Measurements from ENCODE around the gene CLDN9.

The CLDN9 gene

GRCh38 chr16:2971985-2972784 lies 40.5 kb upstream of the CLDN9 start:
- TF ChIP-seq FOXP2 (optimal IDR thresholded peaks at IDR 0.05; ENCODE audit: borderline replicate concordance, extremely low read depth, extremely low read length, insufficient read depth): no peak
- no peak; the same call in 1 of the 2 replicates for TF ChIP-seq POLR2AphosphoS5 (IDR thresholded peaks at IDR 0.05; ENCODE audit: low read depth, low read length)
- TF ChIP-seq REST (IDR thresholded peaks at IDR 0.05; ENCODE audit: insufficient read depth in 1 of 2, low read depth in 2 of 2, low read length in 2 of 2): no peak
- no peak for TF ChIP-seq SIN3A (IDR thresholded peaks at IDR 0.05; ENCODE audit: borderline replicate concordance, insufficient read depth, low read length)
- TF ChIP-seq TAF1 (IDR thresholded peaks at IDR 0.05; ENCODE audit: borderline replicate concordance, insufficient read depth, low read length): no peak

- TF ChIP-seq REST (IDR thresholded peaks at IDR 0.05; ENCODE audit: insufficient read depth in 1 of 2, low read depth in 2 of 2, low read length in 2 of 2): 0 out of 4 replicates have a peak, but pooled peaks of 1 of the 2 experiments have one; percentile 30
- no peak for TF ChIP-seq SIN3A (IDR thresholded peaks at IDR 0.05; ENCODE audit: borderline replicate concordance, insufficient read depth, low read length)
- peak; percentile 56 for TF ChIP-seq POLR2AphosphoS5 (IDR thresholded peaks at IDR 0.05; ENCODE audit: low read depth, low read length)
Observed at GRCh38 chr16:2973093-2973492, 39.6 kb upstream of the CLDN9 start.

- no peak for TF ChIP-seq FOXP2 (optimal IDR thresholded peaks at IDR 0.05; ENCODE audit: borderline replicate concordance, extremely low read depth, extremely low read length, insufficient read depth)
- no peak for TF ChIP-seq SIN3A (IDR thresholded peaks at IDR 0.05; ENCODE audit: borderline replicate concordance, insufficient read depth, low read length)
- no peak for TF ChIP-seq POLR2AphosphoS5 (IDR thresholded peaks at IDR 0.05; ENCODE audit: low read depth, low read length)
- no peak for TF ChIP-seq TAF1 (IDR thresholded peaks at IDR 0.05; ENCODE audit: borderline replicate concordance, insufficient read depth, low read length)
- no peak for TF ChIP-seq REST (IDR thresholded peaks at IDR 0.05; ENCODE audit: insufficient read depth in 1 of 2, low read depth in 2 of 2, low read length in 2 of 2)
Observed at GRCh38 chr16:2973605-2974318, 39.0 kb upstream of the CLDN9 start.

GRCh38 chr16:2974319-2975056 lies 38.2 kb upstream of the CLDN9 start:
- no peak; the same call in 1 of the 2 replicates for TF ChIP-seq POLR2AphosphoS5 (IDR thresholded peaks at IDR 0.05; ENCODE audit: low read depth, low read length)
- TF ChIP-seq TAF1 (IDR thresholded peaks at IDR 0.05; ENCODE audit: borderline replicate concordance, insufficient read depth, low read length): no peak
- TF ChIP-seq SIN3A (IDR thresholded peaks at IDR 0.05; ENCODE audit: borderline replicate concordance, insufficient read depth, low read length): no peak
- TF ChIP-seq FOXP2 (optimal IDR thresholded peaks at IDR 0.05; ENCODE audit: borderline replicate concordance, extremely low read depth, extremely low read length, insufficient read depth): no peak
- no peak for TF ChIP-seq REST (IDR thresholded peaks at IDR 0.05; ENCODE audit: insufficient read depth in 1 of 2, low read depth in 2 of 2, low read length in 2 of 2)

Measured in PFSK-1 (cell line).